Measurements from ENCODE around the gene ITGAX.

GRCh38 chr16:31385680-31386079, 30.7 kb downstream of the ITGAX start:
- no peak for TF ChIP-seq POLR2A (IDR thresholded peaks at IDR 0.05)
- TF ChIP-seq CTCF (IDR thresholded peaks at IDR 0.05) = no peak
- no peak for TF ChIP-seq EP300 (IDR thresholded peaks at IDR 0.05)

All from tibial nerve (tissue), 4 donors.